ENCODE data around the gene LIMCH1.

DNA sequence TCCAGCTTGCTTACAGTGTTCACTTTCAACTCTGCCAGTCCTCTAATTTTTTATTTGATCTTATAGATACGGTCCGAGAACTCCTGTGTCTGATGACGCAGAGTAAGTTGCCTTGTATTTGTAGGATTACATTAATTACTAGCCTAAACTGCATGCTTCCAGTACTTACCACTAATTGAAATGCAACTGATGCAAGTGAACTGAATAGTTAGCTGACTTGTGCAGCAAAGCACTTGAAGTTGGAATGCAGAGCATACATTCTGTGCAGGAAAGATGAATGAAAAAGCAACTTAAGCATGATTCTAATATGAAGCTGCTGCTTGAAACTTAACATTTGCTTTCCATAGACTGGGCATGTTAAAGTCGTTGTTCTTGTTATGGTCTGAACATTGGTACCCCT is 100.9 kb downstream of the LIMCH1 start:
- TF ChIP-seq POLR2A (IDR thresholded peaks at IDR 0.05) = no peak
- TF ChIP-seq, protein P1, sequence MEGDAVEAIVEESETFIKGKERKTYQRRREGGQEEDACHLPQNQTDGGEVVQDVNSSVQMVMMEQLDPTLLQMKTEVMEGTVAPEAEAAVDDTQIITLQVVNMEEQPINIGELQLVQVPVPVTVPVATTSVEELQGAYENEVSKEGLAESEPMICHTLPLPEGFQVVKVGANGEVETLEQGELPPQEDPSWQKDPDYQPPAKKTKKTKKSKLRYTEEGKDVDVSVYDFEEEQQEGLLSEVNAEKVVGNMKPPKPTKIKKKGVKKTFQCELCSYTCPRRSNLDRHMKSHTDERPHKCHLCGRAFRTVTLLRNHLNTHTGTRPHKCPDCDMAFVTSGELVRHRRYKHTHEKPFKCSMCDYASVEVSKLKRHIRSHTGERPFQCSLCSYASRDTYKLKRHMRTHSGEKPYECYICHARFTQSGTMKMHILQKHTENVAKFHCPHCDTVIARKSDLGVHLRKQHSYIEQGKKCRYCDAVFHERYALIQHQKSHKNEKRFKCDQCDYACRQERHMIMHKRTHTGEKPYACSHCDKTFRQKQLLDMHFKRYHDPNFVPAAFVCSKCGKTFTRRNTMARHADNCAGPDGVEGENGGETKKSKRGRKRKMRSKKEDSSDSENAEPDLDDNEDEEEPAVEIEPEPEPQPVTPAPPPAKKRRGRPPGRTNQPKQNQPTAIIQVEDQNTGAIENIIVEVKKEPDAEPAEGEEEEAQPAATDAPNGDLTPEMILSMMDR (IDR thresholded peaks at IDR 0.05 in 8 of 11, conservative IDR thresholded peaks at IDR 0.05 in 3 of 11) = no peak
